ENCODE data around the gene RUVBL1. TPM values are rescaled to one million over a fixed set of nuclear protein-coding genes. Genes with fewer than 3 reads are reported as not detected.
A peak's percentile ranks its signal among the peaks of the same experiment; 100 is the strongest.

Gene RUVBL1
- total RNA-seq, 2 experiments from 2014 or later, result 5.6 to 7.7 TPM

DNA sequence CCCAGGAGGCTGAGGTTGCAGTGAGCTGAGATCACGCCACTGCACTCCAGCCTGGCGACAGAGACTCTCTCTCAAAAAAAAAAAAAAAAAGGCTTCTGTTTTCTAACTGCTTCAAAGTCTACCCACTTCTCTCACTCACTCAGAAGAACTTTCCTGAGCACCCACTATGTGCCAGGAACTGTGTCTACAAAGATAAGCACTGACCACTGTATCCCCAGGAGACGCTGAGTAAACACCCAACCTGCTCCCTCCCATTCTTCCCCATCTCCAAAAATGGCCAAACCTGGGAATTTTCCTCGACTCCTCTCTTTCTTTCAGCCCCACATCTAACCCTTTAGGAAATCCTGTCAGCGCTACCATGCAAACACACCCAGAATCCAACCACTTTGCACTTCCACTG is 12.5 kb downstream of the RUVBL1 start:
- H3K27ac ChIP-seq (ENCODE audit: low read depth in 1 of 2, low read length in 2 of 2), result no peak overlapping the region
- no peaks in the 10 kb centered on the region for H3K9me3 ChIP-seq (ENCODE audit: control insufficient read depth in 1 of 2, insufficient read depth in 1 of 2, low read length in 2 of 2)
- Mint-ChIP-seq H3K4me3 (no peak overlapping the region), H3K36me3 (ENCODE audit: low read depth) (peaks cover 76% of the 10 kb centered on the region), H3K9me3 (no peaks in the 10 kb centered on the region), H3K4me1 (ENCODE audit: low read depth) (peaks cover 41% of the 10 kb centered on the region), H3K27me3 (no peaks in the 10 kb centered on the region), H3K27ac (peak overlapping the region; percentile 42)
- TF ChIP-seq, protein P1, sequence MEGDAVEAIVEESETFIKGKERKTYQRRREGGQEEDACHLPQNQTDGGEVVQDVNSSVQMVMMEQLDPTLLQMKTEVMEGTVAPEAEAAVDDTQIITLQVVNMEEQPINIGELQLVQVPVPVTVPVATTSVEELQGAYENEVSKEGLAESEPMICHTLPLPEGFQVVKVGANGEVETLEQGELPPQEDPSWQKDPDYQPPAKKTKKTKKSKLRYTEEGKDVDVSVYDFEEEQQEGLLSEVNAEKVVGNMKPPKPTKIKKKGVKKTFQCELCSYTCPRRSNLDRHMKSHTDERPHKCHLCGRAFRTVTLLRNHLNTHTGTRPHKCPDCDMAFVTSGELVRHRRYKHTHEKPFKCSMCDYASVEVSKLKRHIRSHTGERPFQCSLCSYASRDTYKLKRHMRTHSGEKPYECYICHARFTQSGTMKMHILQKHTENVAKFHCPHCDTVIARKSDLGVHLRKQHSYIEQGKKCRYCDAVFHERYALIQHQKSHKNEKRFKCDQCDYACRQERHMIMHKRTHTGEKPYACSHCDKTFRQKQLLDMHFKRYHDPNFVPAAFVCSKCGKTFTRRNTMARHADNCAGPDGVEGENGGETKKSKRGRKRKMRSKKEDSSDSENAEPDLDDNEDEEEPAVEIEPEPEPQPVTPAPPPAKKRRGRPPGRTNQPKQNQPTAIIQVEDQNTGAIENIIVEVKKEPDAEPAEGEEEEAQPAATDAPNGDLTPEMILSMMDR (IDR thresholded peaks at IDR 0.05), result no peak
- ChIA-PET CTCF (interaction anchor here (1.5 kb wide), 1 partner anchor 22 kb away, joined by 6 read pairs; no protein-coding TSS in a partner anchor), POLR2A (interaction anchor here (2.8 kb wide), 1 partner anchor 12 kb away, joined by 18 read pairs; the partner anchor contains the start of gene RUVBL1)
- no peaks in the 10 kb centered on the region for H3K27me3 ChIP-seq (ENCODE audit: control insufficient read depth in 1 of 2, insufficient read depth in 2 of 2, low read length in 2 of 2)
- no peak overlapping the region for H3K4me3 ChIP-seq (ENCODE audit: low read length)
- DNase-seq (no peak), ATAC-seq (ENCODE audit: poor library complexity) (no peak)
- intact Hi-C loops (cut with DNase I, micrococcal nuclease), result no loop called here
- H3K36me3 ChIP-seq (ENCODE audit: insufficient read depth, low read length), result peaks cover 45% of the 10 kb centered on the region
- peaks cover 23% of the 10 kb centered on the region for H3K4me1 ChIP-seq (ENCODE audit: insufficient read depth, low read length)

DNA sequence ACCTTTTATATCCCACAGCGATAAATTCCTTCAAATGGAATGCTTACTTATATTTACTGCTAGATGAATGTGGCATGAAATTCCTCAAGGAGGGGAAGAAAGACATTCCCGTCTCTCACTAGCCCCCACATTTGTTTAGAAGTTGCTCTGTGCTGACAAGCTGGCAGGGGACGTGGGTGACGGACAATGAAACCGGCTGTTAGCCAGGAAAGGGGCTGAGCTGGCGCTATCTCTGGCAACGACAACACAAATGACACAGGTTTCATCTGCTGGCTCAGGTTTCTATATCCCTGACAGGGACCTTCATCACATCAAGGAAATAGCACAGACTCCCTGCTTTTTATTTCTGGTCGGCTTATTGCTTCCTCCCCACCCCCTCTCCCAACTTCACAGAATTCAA is 15.8 kb downstream of the RUVBL1 start:
- H3K27me3 ChIP-seq (ENCODE audit: control insufficient read depth in 1 of 2, insufficient read depth in 2 of 2, low read length in 2 of 2), result no peaks in the 10 kb centered on the region
- TF ChIP-seq, protein P1 (IDR thresholded peaks at IDR 0.05), result no peak
- peaks cover 14% of the 10 kb centered on the region for H3K4me1 Mint-ChIP-seq (ENCODE audit: low read depth)
- intact Hi-C loops (cut with DNase I, micrococcal nuclease), result no loop called here
- H3K27ac Mint-ChIP-seq, result no peak overlapping the region
- peaks cover 13% of the 10 kb centered on the region for H3K4me1 ChIP-seq (ENCODE audit: insufficient read depth, low read length)
- CTCF ChIA-PET, result no interaction called here
- no peak overlapping the region for H3K27ac ChIP-seq (ENCODE audit: low read depth in 1 of 2, low read length in 2 of 2)
- ATAC-seq (ENCODE audit: poor library complexity), result no peak
- H3K4me3 ChIP-seq (ENCODE audit: low read length), result no peak overlapping the region
- POLR2A ChIA-PET, result no interaction called here
- H3K36me3 Mint-ChIP-seq (ENCODE audit: low read depth), result peaks cover 76% of the 10 kb centered on the region
- no peak for DNase-seq
- no peaks in the 10 kb centered on the region for H3K9me3 Mint-ChIP-seq
- no peaks in the 10 kb centered on the region for H3K27me3 Mint-ChIP-seq
- H3K4me3 Mint-ChIP-seq, result no peak overlapping the region
- peaks cover 59% of the 10 kb centered on the region for H3K36me3 ChIP-seq (ENCODE audit: insufficient read depth, low read length)
- H3K9me3 ChIP-seq (ENCODE audit: control insufficient read depth in 1 of 2, insufficient read depth in 1 of 2, low read length in 2 of 2), result no peaks in the 10 kb centered on the region

DNA sequence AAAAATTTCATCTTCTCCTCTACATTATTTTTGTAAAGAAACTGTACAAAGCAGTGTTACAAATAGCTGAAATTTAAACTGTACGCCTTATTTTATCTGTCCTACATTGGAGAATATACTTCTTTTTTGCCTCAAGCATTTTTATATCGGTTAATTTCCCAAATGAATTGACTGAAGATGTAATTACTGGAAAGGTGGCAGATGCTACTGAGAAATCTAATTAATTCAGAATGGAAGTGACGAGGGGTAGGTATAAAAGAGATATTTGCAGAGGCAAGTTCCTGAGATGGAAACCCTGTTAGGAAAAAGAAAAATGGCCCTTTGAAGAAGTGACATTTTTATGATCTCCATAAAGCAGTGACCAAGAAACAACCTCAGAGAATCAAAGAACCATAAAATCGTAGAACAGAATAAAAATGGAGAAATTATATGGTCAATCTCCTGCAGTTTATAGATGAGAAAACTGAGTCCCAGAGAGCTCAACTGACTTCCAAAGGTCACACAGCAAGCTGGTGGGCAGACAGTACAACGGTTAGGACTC is 20.4 kb downstream of the RUVBL1 start:
- Histone ChIP-seq H3K36me3 (ENCODE audit: insufficient read depth, low read length) (peaks cover 77% of the 10 kb centered on the region), H3K27me3 (ENCODE audit: control insufficient read depth in 1 of 2, insufficient read depth in 2 of 2, low read length in 2 of 2) (no peaks in the 10 kb centered on the region), H3K4me3 (ENCODE audit: low read length) (no peak overlapping the region), H3K27ac (ENCODE audit: low read depth in 1 of 2, low read length in 2 of 2) (no peak overlapping the region), H3K4me1 (ENCODE audit: insufficient read depth, low read length) (no peaks in the 10 kb centered on the region), H3K9me3 (ENCODE audit: control insufficient read depth in 1 of 2, insufficient read depth in 1 of 2, low read length in 2 of 2) (no peaks in the 10 kb centered on the region)
- H3K4me1 Mint-ChIP-seq (ENCODE audit: low read depth), result no peaks in the 10 kb centered on the region
- no peaks in the 10 kb centered on the region for H3K27me3 Mint-ChIP-seq
- H3K4me3 Mint-ChIP-seq, result no peak overlapping the region
- ATAC-seq (ENCODE audit: poor library complexity) (no peak), DNase-seq (no peak)
- intact Hi-C loops (cut with DNase I, micrococcal nuclease), result no loop called here
- H3K36me3 Mint-ChIP-seq (ENCODE audit: low read depth), result peaks cover 91% of the 10 kb centered on the region
- TF ChIP-seq, protein P1 (IDR thresholded peaks at IDR 0.05), result no peak
- CTCF ChIA-PET, result interaction anchor here (1.0 kb wide), 1 partner anchor 15 kb away, joined by 3 read pairs; no protein-coding TSS in a partner anchor
- no peaks in the 10 kb centered on the region for H3K9me3 Mint-ChIP-seq
- POLR2A ChIA-PET, result no interaction called here
- H3K27ac Mint-ChIP-seq, result no peak overlapping the region
